ENCODE data around the gene PLOD3.

Gene PLOD3

GRCh38 chr7:101170617-101171441 lies 46.6 kb downstream of the PLOD3 start:
- TF ChIP-seq CTCF (IDR thresholded peaks at IDR 0.05), result no peak
- no peak for DNase-seq (ENCODE audit: low spot score)
- Histone ChIP-seq H3K27ac (no peak overlapping the region), H3K4me3 (no peak overlapping the region)

DNA sequence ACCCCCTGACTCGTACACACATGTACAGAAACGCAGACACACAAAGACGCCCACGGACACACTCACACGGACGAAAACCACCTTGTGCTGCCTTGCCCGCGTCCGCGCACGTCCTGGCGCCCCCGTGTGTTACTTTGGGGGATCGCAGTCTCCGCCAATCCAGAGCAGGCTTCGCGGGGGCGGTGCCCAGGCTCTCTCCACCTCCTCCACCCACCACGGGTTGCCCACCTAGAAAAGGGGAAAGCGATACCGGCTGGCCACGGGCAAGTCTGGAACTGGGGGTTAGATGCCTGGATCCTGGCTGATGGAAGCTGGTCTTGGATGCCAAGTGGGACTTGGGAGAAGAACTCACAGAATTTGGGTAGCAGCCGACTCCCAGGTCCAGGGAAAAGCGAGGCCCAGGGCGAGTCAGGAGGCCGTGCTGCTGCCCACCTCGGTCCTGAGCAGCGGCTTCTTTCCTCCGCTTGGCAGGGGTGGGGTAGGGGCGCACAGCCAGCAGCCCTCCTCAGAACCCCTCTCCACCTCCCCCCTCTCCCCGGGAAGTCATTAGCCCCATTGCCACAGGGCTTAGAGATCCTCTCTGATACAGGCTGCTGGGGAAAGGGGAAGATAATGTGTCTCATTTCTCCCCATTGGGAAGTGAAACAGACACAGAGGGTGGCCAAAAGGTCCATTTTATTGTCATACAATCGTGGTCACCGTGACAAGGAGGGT lies 47.4 kb downstream of the PLOD3 start:
- H3K27ac ChIP-seq, result no peak overlapping the region

DNA sequence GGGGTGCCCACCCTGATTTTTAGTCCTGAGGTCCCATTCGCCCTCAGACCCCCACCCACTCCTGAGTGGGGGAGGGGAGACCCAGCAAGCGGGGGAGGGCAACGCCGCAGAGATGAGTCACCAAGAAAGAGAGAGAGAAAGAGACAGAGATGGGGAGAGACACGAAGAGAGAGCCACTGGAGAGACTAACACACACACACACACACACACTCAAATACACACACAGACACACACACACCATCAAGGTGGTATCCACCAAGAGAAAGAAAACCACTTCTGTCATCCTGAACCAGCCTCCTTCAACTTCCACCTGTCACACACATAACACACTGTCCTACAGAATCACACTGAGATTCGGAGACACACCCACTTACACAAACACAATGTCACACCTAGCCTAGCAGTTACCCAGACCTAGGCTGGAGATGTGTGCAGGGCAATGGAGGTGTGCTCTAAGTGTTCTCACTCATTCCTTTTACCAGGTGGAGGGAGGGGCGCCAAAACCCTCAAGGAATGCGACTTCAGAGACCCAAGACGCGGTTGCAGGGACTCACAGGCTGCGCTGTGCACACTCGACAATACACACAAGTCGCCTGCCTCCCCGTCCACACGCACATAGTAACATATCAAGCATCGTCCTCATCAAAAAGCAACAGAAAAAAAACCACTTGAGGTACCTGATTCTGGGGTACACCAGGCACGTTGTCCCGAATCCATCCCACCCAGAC lies 48.1 kb downstream of the PLOD3 start:
- no peak for TF ChIP-seq CTCF (IDR thresholded peaks at IDR 0.05)
- H3K27ac ChIP-seq, result no peak overlapping the region
- no peak overlapping the region for H3K4me3 ChIP-seq
- DNase-seq (ENCODE audit: low spot score), result no peak

More for the DNA sequence above, 47.4 kb downstream of the PLOD3 start:
- H3K4me3 ChIP-seq, result no peak overlapping the region
- peak; percentile 91 for TF ChIP-seq CTCF (IDR thresholded peaks at IDR 0.05)
- peak; percentile 78 for DNase-seq (ENCODE audit: low spot score)

GRCh38 chr7:101168412-101169049 lies 48.9 kb downstream of the PLOD3 start:
- Histone ChIP-seq H3K4me3 (no peak overlapping the region), H3K27ac (no peak overlapping the region)
- no peak for DNase-seq (ENCODE audit: low spot score)
- no peak for TF ChIP-seq CTCF (IDR thresholded peaks at IDR 0.05)

- Histone ChIP-seq H3K4me3 (no peak overlapping the region), H3K27ac (no peak overlapping the region)
- TF ChIP-seq CTCF (IDR thresholded peaks at IDR 0.05), result no peak
- DNase-seq (ENCODE audit: low spot score), result no peak
Measured at GRCh38 chr7:101167645-101168411, 49.6 kb downstream of the PLOD3 start.

Data from coronary artery (tissue), 2 donors.